Skin epidermis (tissue), 12 donors: Measurements from ENCODE around the gene ITGAE.
A peak's percentile ranks its signal among the peaks of the same experiment; 100 is the strongest.
"Not testable (repeated sequence)": the region's sequence is repeated elsewhere in the genome, so short reads cannot be mapped to it uniquely, and the experiment has no call there.

Experiments
- H3K27ac ChIP-seq, 21 experiments: fragments of 200-600 bp; sonication (generic) in 11 of 21; one replicate each; pipeline ENCODE4 v1.5.0; 2020; ENCODE audit warnings: mild to moderate bottlenecking in 3 of 21, inconsistent platforms in 2 of 21, moderate library complexity in 2 of 21
- H3K4me3 ChIP-seq, 7 experiments: fragments of 200-600 bp; sonication (generic) in 2 of 7; one replicate each; pipeline ENCODE4 v1.5.0; 2020; ENCODE audit warnings: inconsistent platforms in 2 of 7, mild to moderate bottlenecking in 2 of 7, moderate library complexity in 1 of 7

The ITGAE gene

DNA sequence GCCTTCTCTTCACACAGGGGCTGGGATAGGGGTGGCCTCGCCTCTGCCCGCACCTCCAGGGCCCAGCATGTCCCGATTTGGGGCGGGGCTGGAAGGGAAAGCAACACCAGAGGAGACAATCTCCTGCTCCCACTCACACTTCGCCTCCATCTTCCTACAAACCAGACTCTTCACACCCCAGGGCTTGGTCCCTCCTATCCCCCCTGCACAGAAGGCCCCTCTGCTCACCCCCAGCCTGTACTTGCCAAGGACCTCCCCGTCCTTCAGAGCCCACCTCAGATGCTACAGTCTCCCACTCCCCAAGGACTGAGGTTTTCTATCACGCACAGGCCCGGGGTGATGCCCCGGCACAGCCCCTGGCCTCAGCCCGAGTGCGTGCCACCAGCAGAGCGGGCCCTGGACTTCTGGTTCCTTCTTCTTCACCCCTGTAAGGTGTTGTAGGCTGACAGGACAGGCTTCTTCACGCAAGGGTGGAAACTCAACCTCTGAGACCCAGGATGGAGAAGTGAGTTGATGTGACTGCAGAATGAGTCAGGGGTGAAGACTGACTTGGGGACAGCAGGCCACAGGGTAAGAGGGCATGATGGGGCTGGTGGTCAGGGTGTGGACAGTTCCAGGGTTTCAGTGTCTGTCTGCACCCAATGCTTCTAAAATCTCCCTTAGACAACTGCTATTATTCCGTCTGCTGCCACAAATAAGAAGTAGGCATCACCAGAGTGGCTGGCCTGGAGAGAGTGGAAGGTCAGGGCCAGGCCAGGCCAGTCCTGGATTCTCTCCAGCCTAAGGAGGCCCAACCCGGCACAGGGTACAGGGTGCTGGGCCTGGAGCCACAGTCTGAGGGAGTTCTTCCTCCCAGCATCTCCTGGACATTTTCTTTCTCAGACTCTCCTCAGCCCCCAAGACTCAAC lies 2.5 kb downstream of the ITGAE start:
- H3K27ac ChIP-seq, result peak overlapping the region in 4 of 21 experiments; percentile 25 to 43 (median 32)

DNA sequence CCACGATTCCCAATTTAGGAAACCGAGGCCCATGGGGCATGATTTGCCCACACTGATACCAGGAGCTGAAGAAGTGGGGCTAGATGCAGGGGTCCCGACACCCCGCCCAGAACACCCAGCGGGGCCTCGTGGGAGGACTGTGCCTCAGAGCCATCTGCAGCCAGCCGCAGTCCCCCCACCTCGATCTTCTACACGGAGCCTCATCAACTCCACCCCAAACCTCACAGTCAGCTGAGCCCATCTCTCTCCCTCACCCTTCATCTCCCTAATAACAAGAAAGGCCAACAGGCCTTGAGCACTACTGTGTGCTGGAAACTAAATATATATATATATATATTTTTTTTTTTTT lies 4.2 kb downstream of the ITGAE start:
- H3K27ac ChIP-seq, result peak overlapping the region in 4 of 21 experiments; percentile 35 to 74 (median 45)
- no peak overlapping the region for H3K4me3 ChIP-seq

More for the DNA sequence above, 2.5 kb downstream of the ITGAE start:
- no peak overlapping the region for H3K4me3 ChIP-seq

GRCh38 chr17:3796110-3796821 lies 4.7 kb downstream of the ITGAE start:
- Histone ChIP-seq H3K27ac (peak overlapping the region in 4 of 21 experiments; percentile 35 to 79 (median 45)), H3K4me3 (no peak overlapping the region)

DNA sequence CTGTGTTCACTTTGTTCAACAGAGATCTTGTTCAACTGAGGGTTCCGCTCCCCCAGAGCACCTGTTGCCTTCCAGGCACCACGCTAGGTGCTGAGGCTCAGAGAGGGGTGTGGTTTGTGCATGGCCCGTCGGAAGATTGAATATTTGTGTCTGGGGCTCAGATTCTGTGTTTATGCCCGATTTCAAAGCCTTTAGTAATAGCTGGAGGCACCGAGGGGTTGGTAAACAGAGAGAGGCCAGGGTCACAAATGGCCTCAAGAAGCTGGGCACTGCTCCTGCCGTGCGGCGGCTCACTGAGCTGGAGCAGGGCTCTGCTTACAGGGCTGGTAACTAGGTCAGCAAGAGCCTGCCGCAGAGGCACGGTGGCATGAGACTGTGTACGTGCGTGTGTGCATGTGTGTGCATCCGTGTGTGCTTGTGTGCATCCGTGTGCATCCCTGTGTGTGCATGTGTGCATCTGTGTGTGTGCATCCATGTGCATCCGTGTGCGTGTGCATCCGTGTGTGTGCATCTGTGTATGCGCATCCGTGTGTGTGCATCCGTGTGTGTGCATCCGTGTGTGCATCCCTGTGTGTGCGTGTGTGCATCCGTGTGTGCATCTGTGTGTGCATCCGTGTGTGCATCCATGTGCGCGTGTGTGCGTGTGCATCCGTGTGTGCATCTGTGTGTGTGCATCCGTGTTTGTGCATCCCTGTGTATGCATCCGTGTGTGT lies 5.4 kb downstream of the ITGAE start:
- no peak overlapping the region for H3K4me3 ChIP-seq
- peak overlapping the region in 7 of 21 experiments; percentile 21 to 82 (median 43) for H3K27ac ChIP-seq

- Histone ChIP-seq H3K27ac (peak overlapping the region in 8 of 21 experiments; percentile 21 to 82 (median 42)), H3K4me3 (no peak overlapping the region)
Measured at GRCh38 chr17:3794557-3795389, 6.2 kb downstream of the ITGAE start.

GRCh38 chr17:3794152-3794551 lies 6.8 kb downstream of the ITGAE start:
- not testable (repeated sequence) for H3K4me3 ChIP-seq
- H3K27ac ChIP-seq, result peak overlapping the region in 5 of 21 experiments; percentile 21 to 82 (median 40)

DNA sequence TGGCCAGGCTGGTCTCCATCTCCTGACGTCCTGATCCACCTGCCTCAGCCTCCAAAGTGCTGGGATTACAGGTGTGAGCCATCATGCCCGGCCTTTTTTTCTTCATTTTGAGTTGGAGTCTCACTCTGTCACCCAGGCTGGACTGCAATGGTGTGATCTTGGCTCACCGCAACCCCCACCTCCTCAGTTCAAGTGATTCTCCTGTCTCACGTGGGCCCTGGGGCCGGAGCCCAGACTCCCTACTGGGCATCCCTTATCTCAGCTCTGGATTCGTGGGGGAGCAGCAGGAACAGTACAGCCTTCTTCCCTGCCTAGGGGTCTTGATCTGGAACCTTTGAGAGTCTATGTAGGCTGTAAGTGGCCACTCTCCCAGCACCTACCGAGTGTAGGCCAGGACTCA lies 7.7 kb downstream of the ITGAE start:
- H3K4me3 ChIP-seq, result not testable (repeated sequence)
- peak overlapping the region in 2 of 21 experiments; percentile 16 to 35 for H3K27ac ChIP-seq

DNA sequence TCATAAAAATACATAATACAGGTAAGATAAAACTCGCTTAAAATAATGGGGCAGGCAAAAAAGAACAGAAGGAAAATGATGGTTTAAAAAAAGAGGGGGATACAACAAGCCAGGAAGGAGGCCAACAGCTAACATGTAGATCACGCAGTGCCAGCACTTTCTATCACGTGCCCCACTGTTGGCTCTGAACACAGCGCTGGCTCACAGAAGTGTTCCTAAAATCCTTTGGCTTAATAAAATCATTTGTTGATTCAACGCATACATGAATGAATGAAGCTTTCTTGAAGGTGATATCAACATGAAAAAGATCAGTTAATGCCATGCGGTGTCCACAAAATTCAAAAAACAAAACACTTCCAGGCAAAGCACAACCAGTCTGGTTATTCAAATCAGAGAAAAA lies 8.5 kb downstream of the ITGAE start:
- H3K4me3 ChIP-seq, result no peak overlapping the region
- peak overlapping the region in 3 of 21 experiments; percentile 16 to 59 (median 17) for H3K27ac ChIP-seq

GRCh38 chr17:3788200-3788599 lies 12.8 kb downstream of the ITGAE start:
- no peak overlapping the region for H3K4me3 ChIP-seq

GRCh38 chr17:3785323-3785722 lies 15.7 kb downstream of the ITGAE start:
- H3K27ac ChIP-seq, H3K4me3 ChIP-seq: not testable (repeated sequence)

More at GRCh38 chr17:3788200-3788599, 12.8 kb downstream of the ITGAE start:
- no peak overlapping the region for H3K27ac ChIP-seq

- no peak overlapping the region for H3K27ac ChIP-seq
- H3K4me3 ChIP-seq, result no peak overlapping the region
Measured at GRCh38 chr17:3782751-3783150, 18.2 kb downstream of the ITGAE start.

- Histone ChIP-seq H3K4me3 (no peak overlapping the region), H3K27ac (no peak overlapping the region)
Measured at GRCh38 chr17:3780986-3781385, 20.0 kb downstream of the ITGAE start.

DNA sequence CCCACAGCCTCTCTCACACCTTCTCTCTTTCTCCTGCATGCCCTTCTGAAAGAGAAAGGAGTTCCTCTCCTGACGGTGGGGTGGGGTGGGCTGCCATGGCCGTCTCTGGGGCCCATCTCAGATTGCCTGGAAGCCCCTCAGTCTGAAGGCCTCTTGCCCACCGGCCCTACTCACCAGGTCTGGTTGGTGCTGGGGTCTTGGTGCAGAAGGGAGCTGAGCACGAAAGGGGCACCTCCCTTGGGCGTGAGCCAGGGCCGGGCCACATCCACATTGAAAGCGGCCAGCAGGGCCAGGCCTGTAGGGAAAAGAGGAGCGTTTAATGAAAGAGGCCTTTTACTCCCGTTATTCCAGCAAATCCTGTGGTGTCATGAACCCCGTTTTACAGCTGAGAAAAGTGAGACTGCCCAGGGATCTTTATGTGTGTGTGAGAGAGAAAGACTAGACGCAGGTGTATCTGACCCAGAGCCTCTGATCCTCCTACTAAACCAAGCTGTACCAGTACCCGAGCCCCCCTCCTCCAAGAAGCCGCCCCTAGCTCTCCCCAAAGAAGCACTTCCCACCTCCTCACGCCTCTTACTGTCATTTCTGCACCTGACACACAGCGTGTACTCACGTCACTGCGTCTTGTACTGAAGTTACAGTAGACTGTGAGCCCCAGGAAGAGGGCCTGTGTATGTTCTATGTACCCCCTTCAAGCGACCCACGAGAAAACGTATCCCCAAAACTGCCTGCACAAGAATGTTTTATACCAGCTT lies 23.4 kb downstream of the ITGAE start:
- H3K4me3 ChIP-seq, result no peak overlapping the region
- no peak overlapping the region for H3K27ac ChIP-seq

DNA sequence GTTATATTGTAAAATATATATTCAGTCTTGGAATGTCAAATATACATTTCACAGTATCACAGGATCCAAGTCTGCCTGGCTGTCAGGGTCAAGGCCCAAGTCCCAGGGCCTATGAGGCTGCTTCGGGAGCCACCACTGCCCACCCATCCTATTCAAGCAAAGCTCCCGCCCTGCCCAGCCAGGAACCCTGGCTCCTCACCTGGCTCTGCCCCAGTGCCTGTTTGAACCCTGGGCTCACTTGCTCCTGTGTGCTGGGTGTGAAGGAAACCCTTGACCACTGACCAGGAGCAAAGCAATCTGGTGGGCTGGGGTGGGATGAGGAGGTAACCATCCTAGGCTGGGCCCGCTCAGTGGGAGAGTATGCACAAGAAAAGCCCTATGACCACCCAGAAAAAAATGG lies 27.0 kb downstream of the ITGAE start:
- H3K27ac ChIP-seq, result no peak overlapping the region
- H3K4me3 ChIP-seq, result no peak overlapping the region

GRCh38 chr17:3773511-3773910 lies 27.5 kb downstream of the ITGAE start:
- Histone ChIP-seq H3K27ac (no peak overlapping the region), H3K4me3 (no peak overlapping the region)

GRCh38 chr17:3772764-3773163 lies 28.2 kb downstream of the ITGAE start:
- Histone ChIP-seq H3K4me3 (no peak overlapping the region), H3K27ac (no peak overlapping the region)

DNA sequence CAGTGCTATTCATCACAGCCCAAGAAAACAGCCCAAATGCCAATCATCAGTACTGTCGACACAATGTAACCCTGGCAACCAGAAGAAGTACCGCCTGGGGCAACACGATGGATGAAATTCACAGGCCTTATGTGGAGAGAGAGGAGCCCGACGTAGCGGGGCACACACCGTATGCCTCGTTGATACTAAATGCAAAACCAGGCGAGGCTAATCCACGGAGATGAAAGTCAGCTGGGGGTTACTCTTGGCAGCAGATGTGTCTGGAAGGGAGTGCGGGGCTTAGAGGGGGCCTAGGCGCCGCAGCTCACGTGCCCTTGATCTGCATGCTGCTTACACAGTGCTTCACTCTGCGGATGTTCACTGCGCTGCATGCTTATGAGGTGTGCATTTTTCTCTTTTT lies 29.8 kb downstream of the ITGAE start:
- Histone ChIP-seq H3K4me3 (no peak overlapping the region), H3K27ac (peak overlapping the region in 3 of 21 experiments; percentile 30 to 78 (median 57))

DNA sequence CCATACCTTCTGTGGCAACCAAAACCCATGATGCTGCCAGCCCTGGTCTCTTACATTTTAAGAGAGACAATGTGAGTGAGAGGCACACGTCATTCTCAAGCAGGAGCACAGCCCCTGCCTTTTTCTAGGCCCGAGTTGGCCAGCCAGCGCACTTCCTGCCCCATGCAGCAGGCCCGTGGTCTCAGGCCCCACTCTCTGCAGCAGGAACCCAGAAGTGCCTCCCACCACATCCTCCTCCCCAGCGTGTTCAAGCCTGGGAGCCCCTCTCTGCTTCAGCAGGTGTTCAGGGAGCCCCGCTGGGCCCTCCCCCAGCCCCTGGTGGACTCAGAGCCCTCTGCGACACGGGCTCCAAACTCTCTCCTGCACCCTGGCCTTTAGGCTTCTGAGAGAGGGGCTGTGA lies 30.5 kb downstream of the ITGAE start:
- no peak overlapping the region for H3K4me3 ChIP-seq
- peak overlapping the region in 6 of 21 experiments; percentile 19 to 78 (median 37) for H3K27ac ChIP-seq

DNA sequence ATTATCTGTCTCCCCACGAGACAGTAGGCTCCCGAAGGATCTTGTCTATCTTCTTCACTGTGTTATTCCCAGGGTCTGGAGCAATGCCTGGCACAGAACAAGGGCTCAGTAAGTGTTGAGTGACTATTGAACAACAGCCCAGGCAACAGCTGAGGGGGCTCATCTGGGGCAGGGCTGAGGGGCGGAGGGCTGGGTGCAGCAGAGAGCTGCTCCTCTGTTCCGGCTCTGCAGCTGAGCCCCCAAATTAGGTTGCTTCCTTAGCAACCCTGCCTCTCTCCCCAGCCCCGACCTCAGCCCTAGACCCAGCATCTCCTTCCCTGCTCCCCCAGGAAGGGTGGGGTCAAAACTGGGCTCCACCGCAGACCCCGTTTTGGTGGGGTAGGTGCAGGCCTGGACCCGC lies 32.2 kb downstream of the ITGAE start:
- no peak overlapping the region for H3K27ac ChIP-seq

More for the DNA sequence above, 32.2 kb downstream of the ITGAE start:
- no peak overlapping the region for H3K4me3 ChIP-seq
